HG02943 (cell line): ENCODE results near the gene TLR5.
"Not testable (repeated sequence)": the region's sequence is repeated elsewhere in the genome, so short reads cannot be mapped to it uniquely, and the experiment has no call there.

Experiments
- ATAC-seq: cut with Tn5 transposase; IDR thresholded peaks from one replicate; pipeline ENCODE4 v1.9.1; 2021; ENCODE audit warnings: mild to moderate bottlenecking, low read depth, moderate library complexity; ENCODE audit not compliant: unreplicated experiment

Gene TLR5, protein sequence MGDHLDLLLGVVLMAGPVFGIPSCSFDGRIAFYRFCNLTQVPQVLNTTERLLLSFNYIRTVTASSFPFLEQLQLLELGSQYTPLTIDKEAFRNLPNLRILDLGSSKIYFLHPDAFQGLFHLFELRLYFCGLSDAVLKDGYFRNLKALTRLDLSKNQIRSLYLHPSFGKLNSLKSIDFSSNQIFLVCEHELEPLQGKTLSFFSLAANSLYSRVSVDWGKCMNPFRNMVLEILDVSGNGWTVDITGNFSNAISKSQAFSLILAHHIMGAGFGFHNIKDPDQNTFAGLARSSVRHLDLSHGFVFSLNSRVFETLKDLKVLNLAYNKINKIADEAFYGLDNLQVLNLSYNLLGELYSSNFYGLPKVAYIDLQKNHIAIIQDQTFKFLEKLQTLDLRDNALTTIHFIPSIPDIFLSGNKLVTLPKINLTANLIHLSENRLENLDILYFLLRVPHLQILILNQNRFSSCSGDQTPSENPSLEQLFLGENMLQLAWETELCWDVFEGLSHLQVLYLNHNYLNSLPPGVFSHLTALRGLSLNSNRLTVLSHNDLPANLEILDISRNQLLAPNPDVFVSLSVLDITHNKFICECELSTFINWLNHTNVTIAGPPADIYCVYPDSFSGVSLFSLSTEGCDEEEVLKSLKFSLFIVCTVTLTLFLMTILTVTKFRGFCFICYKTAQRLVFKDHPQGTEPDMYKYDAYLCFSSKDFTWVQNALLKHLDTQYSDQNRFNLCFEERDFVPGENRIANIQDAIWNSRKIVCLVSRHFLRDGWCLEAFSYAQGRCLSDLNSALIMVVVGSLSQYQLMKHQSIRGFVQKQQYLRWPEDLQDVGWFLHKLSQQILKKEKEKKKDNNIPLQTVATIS

DNA sequence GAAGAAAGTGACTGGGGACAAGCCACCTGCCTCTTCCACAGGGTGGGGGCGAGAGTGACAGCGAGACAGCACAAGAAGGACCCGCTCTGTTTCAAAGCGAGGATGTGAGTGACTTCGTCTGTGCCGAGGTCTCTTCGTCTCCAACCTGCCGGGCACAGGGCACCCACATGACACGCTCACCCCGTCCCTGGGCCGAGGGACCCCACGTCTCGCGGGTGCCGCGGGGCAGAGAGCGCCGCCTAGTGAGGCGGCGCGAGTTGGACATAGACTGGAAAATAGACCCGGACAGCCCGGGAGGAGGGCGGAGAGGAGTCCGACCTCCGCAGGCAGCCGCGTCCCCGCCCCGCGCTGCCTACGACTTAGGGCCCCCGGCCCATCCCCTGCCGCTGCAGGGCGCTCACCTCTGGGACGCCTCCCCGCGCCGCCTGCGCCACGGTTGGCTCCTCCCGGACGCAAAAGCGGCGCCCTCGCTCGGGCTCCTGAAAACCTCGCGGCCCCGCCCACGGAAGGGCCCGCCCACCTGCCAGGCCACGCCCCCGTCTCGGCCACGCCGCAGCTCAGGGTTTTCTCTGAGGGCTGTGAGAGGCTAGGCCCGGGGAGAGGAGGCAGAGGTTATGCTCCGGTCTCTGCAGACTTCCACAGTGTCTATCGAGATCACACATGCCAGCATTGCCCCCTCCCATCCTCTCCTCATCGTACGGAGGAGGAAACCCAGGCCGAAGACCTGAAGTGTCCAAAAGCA is at the start of gene TLR5:
TLR5 (minus strand) TSS at position 454 of the 742 bp plus-strand sequence. CDS start 30,217 bp downstream, outside the sequence.
- ATAC-seq: peak; percentile 77

DNA sequence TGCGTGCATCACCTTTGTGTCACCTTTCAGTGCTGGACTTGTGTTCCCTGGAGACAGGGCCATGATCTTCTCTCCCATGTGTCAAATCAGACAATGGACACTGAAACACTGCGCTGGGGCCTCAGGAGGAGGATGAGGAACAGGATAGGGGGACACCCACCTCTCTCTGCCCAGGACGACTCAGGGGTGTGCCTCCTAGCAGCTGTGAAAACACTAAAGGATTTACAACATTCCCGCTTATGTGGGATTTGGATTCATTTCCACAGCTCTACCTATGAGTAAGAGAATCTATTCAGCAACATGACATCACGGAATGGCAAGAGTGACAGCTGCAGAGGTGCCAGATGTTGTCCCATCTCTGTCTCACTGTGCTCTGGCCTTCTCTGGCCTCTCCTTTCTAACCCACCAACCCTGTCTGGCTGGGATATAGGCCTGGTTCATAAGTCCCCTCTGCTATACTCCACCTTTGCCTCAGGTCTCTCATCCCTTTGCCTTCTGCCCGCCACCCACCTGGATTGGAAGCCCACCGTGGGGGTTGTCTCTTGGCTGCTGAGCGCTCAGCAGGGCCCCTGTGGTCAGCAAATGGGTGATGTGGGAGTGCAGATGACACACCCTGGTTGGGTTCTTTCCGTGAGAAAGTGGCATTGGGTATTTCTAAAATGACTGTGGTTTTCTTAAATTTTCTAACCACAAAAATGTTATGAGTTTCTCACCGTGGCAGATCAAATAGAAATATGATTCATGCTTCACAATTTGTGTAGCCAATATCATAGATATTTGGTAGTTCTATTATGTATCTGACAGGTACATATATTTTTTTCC is 47.1 kb upstream of the TLR5 start:
- ATAC-seq: no peak

DNA sequence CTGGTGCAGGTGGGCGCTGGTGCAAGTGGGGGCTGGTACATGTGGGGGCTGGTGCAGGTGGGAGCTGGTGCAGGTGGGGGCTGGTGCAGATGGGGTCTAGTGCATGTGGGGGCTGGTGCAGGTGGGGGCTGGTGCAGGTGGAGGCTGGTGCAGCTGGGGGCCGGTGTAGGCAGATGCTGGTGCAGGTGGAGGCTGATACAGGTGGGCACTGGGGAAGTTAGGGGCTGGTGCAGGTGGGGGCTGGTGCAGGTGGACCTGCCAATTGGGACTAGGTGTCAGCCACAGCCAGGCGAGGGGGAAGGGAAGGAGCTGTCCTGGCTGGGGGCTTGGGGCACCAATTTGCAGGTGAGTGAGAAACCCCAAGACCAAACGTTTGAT is 46.5 kb upstream of the TLR5 start:
- no peak for ATAC-seq

DNA sequence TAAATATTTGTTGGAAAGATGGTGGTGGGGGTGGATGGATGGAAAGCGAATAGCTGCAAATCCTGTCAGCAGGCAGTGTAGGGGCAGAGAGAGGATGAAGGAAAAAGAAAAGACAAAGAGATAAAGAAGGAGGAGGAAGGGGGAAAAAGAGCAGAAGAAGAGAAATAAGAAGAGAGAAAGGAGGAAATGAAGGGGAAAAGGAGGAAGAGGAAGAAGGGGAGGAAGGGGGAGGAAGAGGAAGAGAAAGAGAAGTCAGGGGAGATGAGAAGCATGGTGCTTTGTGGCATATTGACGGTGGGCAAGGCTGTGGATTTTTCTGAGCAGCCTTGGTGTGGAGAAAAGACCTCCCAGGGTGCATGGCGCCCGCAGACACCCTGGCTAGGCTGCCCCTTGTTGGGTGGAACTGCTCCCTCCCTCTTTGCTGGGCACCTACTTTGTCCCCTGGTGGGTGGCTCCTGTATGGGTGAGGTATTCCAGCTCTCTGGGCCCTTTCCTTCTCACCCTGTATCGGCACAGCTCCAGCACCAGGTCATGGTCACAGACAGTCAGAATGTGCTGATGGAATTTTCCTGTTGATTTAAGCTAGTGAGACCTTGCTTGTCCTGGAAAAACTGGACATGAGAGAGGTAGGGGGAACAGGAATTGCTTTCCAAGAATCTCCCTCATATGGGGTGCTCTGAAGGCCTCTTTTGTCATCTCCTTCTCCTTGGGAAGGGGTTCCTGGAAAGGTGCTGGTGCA is 45.7 kb upstream of the TLR5 start:
- ATAC-seq: no peak

DNA sequence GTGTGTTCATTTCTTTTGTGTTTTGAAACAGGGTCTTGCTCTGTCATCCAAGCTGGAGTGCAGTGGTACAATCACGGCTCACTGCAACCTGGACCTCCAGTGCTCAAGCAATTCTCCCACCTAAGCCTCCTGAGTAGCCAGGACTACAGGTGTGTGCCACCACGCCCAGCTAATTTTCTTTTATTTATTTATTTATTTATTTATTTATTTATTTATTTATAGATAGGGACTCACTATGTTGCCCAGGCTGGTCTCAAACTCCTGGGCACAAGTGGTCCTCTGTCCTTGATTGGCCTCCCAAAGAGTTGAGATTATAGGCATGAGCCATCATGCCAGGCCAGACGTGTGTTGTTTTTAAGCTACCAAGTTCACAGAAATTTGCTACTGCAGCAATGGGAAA is 43.8 kb upstream of the TLR5 start:
- no peak for ATAC-seq

DNA sequence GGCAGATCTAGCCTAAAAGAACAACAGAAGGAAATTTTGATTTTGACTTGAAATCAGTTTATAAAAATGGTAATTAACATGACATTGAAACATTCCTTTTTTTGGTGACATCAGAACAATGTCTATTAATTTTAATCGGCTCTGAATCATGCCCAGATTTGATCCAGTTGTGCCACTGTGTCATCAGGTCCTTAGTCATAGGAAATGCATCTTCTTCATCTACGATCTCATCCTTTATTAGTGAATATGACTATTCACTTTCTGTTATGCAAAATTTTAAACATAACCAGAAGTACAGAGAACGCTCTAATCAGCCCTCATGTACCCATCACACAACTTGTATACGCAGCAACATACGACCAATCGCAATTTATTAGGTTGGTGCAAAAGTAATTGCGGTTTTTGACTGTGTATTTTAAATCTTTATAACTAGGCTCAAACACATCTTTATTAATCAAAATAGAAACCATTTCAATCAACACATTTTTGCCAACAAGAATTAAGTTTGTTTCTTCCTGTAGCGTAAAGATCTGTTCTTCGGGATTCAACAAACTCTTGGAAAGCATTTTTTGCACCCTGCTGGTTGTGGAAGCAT is 40.3 kb upstream of the TLR5 start:
- ATAC-seq: no peak

DNA sequence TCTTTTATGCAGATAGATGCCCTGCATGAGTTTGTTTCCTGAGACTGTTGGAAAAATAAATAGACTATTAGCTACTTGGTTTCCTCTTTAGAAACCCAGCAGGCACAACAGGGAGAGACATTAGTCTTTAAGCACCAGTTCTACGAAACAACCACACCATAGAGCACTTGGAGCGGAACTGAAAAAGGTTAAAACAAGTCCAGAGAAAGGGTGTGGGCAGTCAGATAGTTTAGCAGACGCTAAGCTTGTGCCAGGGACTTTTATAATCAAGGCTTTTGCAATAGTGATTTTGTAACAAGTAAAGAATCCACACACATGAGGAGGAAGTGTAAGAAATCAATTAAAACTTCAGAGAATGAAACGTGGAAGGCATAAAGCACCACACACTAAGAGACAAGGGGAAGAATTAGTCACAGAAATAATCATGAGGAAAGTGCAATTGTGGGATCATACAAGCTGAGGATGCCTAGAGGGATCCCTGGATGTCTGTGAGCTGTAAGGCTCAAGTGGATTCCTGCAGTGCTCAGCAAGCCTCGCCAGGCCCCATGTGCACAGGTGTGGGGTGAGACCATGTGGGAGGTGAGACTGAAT is 37.8 kb upstream of the TLR5 start:
- ATAC-seq: no peak

DNA sequence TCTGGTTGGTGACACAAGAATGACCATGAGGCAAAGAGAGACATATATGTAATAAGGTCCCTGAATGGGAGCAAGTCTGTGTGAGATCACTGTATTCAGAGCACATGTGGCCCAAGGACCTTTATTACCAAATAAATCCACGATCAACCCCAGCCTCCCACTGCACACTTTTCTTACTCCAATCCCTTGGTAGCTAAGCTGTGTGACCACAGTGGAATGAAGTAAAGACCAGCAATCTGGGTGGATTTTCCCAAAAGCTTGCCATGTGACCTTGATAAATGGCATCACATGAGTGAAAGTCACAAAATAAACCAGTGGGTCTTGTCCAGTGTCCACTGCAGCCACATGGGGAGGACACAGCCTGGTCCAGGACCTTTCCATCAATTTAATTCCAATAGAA is 36.7 kb upstream of the TLR5 start:
- ATAC-seq: no peak

DNA sequence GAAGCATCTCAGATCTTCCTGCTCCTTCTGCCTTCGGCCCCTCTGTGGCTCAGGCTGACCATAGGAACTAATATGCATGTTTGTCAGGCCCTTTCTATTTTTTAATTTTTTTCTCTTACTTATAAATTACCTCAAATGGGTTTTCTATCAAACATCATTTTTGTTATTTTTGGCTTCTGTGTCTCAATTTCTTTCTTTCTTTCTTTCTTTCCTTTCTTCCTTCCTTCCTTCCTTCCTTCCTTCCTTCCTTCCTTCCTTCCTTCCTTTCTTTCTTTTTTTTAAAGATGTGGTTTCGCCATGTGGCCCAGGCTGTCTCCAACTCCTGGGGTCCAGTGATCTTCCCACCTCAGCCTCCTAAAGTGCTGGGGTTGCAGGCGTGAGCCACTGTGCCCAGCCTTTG is 36.2 kb upstream of the TLR5 start:
- no peak for ATAC-seq

DNA sequence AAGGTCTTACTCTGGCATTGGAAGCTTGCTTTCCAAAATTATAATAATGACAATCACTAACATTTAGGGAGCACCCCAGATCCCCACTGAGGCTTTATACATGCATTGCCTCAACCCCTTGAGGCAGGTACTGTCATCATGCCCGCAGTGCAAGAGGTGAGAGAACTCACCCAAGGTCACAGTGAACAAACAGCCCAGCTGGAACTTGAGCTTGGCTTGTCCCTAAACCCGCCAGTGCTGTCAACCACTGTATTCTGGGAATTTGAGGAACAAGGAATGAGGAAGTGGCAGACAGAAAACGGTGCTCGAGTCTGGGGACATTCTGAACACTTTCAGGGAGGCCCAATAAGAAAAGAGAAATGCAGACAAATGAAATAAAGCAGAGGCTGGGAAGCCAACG is 34.6 kb upstream of the TLR5 start:
- no peak for ATAC-seq

DNA sequence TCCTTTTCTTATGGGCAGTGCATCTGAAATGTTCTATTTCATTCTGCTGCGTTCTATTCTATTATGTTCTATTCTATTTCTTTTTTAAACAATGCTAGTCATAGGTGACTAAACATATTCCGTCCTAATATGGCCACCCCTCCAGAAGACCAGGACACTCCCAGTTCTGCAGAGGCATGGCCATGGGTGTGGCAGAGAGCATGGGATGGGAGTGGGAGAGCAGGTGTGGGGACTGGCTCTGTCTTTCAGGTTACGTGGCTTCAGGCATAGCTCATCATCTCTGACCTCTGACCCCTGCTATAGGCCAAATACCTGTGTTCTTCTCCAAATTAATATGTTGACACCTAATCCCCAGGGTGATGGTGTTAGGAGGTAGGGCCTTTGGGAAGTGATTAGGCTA is 33.4 kb upstream of the TLR5 start:
- ATAC-seq: no peak

DNA sequence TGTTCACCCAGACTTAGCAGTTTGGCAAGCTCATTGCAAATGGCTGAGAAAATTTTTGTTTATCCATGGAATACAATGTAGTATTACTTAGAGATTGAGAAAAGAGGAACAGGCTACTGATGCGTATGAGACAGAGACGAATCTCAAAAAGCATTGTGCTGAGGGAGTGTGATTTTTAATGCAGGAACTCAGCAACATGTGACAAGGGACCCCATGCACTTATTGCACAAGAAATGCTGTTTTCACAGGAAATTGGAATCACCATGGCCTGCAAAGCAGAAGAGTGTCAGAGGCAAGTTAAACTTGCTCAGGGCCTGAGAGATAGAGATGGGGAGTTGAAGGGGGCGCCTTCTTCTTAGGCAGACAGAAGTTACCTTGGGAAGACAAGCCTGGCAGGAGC is 32.6 kb upstream of the TLR5 start:
- no peak for ATAC-seq

DNA sequence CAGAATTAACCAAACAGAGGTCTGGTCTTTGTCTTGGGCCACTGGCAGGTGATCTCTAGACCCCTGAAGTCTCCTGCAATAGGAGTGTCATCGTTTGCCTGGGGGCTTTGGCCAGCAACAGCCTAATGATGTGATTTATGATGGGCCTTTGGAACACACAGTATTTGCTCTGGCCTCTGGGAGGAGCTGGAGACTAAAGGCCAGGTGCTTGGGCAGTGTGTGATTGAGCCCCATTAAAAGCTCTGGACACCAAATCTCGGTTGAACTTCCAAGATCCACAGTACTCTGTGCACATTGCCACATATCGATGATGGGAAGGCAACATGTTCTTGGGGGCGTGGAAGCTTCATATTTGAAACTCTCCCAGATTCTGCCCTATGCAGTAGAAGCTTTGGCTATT is 32.0 kb upstream of the TLR5 start:
- no peak for ATAC-seq

DNA sequence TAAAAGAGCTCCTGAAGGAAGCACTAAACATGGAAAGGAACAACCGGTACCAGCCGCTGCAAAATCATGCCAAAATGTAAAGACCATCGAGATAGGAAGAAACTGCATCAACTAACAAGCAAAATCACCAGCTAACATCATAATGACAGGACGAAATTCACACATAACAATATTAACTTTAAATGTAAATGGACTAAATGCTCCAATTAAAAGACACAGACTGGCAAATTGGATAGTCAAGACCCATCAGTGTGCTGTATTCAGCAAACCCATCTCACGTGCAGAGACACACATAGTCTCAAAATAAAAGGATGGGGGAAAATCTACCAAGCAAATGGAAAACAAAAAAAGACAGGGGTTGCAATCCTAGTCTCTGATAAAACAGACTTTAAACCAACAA is 26.4 kb upstream of the TLR5 start:
- not testable (repeated sequence) for ATAC-seq

DNA sequence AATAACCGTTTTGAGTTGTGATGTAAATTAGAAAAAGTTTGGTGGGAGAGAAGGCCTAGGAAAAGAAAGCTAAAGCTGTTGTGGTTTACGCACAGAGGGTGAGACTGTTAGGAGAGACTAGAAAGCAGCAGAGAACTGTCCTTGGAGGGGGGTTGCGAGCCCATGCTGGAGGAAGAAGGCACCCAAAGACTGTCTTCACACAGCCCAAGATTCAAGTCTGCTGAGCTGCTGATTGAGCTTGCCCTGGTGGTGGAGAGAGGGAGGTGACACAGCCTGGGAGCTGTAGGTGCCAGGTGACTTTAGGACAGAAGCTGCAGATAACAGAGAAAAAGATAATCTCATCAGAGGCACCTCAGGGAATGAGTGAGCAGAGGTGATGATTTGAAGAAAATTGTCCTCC is 18.3 kb upstream of the TLR5 start:
- ATAC-seq: no peak

DNA sequence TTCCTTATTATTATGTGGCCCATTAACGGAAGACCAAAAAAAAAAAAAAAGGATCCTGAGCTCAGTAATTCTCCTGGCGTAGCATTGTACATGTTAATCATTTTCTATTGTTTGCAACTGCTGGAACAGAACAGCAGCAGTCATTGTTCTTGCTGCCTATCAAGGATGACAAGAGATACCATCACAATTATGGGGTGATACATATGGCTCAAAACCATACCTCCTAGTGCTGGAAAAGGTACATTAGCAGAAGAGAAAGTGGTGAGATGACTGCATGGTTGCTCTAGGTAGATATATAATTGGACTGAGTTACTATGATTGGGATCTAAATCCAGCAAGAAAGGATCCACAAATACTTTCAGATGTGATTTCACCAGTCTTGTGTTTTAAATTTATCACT is 13.3 kb upstream of the TLR5 start:
- no peak for ATAC-seq

DNA sequence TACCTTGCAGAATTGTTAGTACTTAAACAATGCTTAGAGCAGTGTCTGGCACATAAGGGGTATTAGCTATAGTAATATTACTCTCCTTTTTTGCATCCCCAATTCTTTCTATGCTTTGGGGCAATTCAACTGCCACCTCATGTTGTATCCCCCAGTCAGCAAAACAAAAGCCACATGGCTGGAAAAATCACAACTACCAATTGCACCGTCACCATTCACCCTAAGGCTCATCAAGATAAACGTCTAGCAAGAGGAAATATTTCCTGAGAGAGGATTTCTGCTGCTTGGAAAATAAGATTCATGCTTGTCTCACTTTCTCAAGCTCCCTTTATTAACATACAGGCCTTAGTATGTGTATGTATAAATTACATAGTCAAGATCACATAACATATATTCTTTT is 12.1 kb upstream of the TLR5 start:
- no peak for ATAC-seq

DNA sequence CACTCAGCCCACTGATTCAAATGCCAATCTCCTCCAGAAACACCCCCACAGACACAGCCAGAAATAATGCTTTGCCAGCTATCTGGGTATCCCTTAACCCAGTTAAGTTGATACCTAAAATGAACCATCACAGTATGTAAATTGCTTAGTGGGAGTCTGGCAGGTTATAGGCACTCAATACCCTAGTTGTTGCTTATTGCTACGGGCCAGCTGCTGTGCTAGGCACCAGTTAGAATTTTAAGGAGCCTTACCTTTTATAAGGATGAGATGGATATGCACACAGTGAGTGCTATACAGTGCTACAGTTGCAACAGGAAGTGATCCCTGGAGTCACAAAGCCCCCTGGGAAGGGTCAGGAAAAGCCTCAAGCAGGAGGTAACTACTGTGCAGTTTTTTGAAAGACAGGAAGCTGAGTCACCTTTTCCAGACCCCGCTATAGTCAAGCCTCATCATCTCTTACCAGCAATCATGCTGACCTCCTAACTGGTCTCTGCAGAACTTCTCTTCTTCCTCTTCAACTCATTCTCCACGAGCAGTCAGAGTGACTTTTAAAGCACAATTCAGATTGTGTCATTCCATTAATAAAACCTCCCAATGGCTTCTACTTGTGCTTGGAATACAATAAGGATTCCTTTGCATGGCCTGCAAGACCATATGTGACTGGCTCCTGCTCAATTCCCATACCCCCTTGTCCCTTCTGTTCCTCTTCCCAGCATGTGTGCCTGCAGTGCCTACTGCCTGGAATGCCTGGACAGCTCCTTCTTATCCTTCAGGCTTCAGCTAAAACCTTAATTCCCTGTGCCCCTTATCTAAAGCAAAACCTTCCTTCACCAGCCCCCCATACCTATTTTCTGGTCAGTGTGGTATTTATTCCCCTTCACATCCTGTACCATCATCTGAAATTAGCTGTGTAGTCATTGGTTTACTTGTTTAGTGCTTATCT is 10.4 kb upstream of the TLR5 start:
- ATAC-seq: no peak
